Stimulated activated memory B cell treated with anti-CD40 and anti-IgM and Interleukin-4, amounts not matched to agents 10 μg/mL and 1 μg/mL and 100 μg/mL, for 72 hours (primary cell): ENCODE results near the gene NOXA1.
A peak's percentile ranks its signal among the peaks of the same experiment; 100 is the strongest.
"Not testable (repeated sequence)": the region's sequence is repeated elsewhere in the genome, so short reads cannot be mapped to it uniquely, and the experiment has no call there.

Source experiments
- ATAC-seq: fragments of 150-1000 bp; cut with Tn5 transposase; 2 replicates; pipeline ENCODE4 v1.10.0; 2021
- H3K27ac Mint-ChIP-seq: one replicate; pipeline ENCODE4 v1.8.0; 2022; ENCODE audit warnings: mild to moderate bottlenecking, mixed read lengths
- H3K27me3 Mint-ChIP-seq: one replicate; pipeline ENCODE4 v1.8.0; 2022; ENCODE audit warnings: mixed read lengths
- H3K36me3 Mint-ChIP-seq: one replicate; pipeline ENCODE4 v1.8.0; 2022; ENCODE audit warnings: mixed read lengths
- H3K4me1 Mint-ChIP-seq: one replicate; pipeline ENCODE4 v1.8.0; 2022; ENCODE audit warnings: mixed read lengths
- H3K4me3 Mint-ChIP-seq: one replicate; pipeline ENCODE4 v1.8.0; 2022; ENCODE audit warnings: mild to moderate bottlenecking, moderate library complexity, mixed read lengths
- H3K9me3 Mint-ChIP-seq: one replicate; pipeline ENCODE4 v1.8.0; 2022; ENCODE audit warnings: mixed read lengths

NOXA1 gene

DNA sequence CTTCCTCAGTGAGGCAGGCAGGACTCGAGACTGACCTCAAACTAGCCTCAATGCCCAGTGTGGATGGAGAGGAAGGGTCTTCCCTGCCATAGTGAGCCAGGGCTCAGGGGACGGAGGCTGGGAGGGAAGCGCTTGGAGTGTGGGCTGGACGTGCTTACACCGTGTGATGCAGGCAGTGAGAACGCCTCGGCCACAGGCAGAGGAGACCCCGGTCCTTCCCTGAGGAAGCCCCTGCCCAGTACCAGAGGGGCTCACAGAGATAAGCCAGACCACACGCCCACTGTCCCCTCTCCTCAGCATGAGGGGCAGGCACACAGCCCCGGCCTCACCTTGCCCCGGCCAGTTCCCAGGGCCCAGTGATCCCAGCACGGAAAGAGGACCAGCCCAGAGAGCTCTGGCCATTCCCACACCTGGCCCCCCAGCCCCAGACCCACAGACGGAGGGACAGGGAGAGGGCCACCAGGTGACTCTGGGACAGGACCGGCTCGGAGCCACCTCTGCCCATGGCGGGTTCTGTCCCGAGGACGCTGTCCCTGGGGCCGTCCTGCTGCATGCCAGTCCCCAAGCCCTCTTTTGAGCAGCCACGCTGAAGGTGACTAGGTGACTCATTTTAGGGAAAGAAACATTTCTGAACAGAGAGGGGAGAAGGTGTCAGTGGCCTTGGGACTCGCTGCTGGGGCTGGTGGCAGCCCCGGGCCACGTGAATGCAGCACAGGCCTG, 42.0 kb downstream of the NOXA1 start:
- Mint-ChIP-seq H3K36me3 (no peaks in the 10 kb centered on the region), H3K27me3 (no peaks in the 10 kb centered on the region), H3K9me3 (no peaks in the 10 kb centered on the region), H3K4me3 (no peak overlapping the region), H3K4me1 (peaks cover 7% of the 10 kb centered on the region), H3K27ac (no peak overlapping the region)
- no peak for ATAC-seq

DNA sequence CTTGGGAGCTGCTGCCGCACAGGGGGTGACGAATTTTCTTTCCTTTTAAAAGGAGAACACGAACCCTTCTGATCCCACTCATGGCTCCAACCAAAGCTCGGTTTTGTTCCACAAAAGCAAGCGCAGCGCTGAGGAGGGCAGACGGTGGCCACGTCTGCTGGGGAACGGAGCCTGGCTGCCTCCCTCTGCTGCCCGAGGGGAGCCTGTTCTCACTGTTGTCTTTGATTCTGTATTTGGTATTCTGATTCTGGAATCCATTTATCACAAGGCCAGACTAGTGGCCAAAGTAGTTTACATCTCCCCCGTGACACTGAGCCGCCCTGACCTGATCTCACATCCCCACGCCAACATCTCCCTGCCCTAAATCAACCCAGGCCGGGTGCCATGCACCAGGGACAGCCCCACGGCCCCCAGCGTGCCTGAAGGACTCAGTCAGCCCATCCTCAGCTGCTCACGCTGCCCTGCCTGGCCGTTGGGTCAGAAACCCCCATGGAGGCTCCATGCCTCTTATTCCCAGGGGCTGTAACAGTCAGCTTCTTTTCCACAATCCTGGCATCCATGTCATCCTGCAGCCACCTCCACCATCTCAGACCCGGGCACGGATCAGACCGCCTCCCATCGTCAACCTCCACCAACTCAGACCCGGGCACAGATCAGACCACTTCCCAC, 42.7 kb downstream of the NOXA1 start:
- ATAC-seq: no peak
- no peak overlapping the region for H3K27ac Mint-ChIP-seq
- H3K4me1 Mint-ChIP-seq: peaks cover 11% of the 10 kb centered on the region
- H3K4me3 Mint-ChIP-seq: no peak overlapping the region
- H3K9me3 Mint-ChIP-seq: no peaks in the 10 kb centered on the region
- H3K27me3 Mint-ChIP-seq: no peaks in the 10 kb centered on the region
- no peaks in the 10 kb centered on the region for H3K36me3 Mint-ChIP-seq

DNA sequence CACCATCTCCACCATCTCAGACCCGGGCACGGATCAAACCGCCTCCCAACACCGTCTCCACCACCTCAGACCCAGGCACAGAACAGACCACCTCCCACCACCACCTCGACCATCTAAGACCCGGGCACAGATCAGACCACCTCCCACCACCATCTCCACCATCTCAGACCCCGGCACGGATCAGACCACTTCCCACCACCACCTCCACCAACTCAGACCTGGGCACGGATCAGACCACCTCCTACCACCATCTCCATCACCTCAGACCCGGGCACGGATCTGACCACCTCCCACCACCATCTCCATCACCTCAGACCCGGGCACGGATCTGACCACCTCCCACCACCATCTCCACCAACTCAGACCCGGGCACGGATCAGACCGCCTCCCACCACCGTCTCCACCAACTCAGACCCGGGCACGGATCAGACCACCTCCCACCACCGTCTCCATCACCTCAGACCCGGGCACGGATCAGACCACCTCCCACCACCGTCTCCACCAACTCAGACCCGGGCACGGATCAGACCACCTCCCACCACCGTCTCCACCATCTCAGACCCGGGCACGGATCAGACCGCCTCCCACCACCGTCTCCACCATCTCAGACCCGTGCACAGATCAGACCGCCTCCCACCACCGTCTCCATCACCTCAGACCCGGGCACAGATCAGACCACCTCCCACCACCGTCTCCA, 43.3 kb downstream of the NOXA1 start:
- H3K4me3 Mint-ChIP-seq: not testable (repeated sequence)

DNA sequence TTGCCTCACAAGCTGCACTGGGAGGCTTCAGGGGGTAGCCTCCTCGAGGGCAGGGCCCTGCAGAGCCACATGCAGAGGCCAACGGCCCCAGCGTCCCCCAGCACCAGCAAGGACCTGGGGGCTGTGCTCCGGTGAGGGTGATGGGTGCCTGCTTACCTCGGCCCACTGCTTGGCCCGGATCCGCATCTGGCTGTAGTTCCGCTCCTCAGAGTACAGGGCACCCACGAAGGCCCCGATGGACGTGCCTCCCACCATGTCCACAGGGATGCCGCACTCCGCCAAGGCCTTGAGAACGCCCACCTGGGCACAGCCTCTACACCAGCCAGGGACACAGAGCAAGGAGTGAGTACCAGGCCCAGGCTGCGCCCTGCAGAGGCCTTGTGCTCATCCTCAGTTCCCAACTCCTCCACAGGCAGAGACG, 44.0 kb downstream of the NOXA1 start:
- H3K9me3 Mint-ChIP-seq: no peaks in the 10 kb centered on the region
- ATAC-seq: no peak
- H3K4me3 Mint-ChIP-seq: no peak overlapping the region
- H3K27me3 Mint-ChIP-seq: no peaks in the 10 kb centered on the region
- H3K36me3 Mint-ChIP-seq: peaks cover 5% of the 10 kb centered on the region
- no peak overlapping the region for H3K27ac Mint-ChIP-seq
- peaks cover 6% of the 10 kb centered on the region for H3K4me1 Mint-ChIP-seq

More for the DNA sequence above, 43.3 kb downstream of the NOXA1 start:
- not testable (repeated sequence) for H3K36me3 Mint-ChIP-seq, H3K27me3 Mint-ChIP-seq, H3K9me3 Mint-ChIP-seq, ATAC-seq, H3K27ac Mint-ChIP-seq
- H3K4me1 Mint-ChIP-seq: peaks cover 12% of the 10 kb centered on the region

DNA sequence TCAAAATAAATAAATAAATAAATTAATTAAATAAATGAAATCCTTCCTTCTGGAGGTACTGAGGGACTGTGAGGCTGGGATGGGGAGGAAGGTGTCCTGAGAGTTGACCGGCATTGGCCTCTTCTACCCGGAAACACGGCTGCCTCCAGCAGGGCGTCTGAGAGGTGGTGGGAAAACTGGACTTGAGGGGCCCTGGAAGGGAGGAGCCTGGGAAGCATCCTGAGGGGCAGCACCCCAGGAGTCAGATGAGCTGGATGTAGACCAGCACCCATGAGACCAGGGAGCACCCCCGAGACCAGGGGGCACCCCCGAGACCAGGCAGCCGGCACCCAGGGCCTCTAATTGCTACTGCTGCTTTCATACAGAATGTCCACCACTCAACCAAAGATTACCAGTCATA, 44.7 kb downstream of the NOXA1 start:
- H3K36me3 Mint-ChIP-seq: peaks cover 8% of the 10 kb centered on the region
- H3K4me3 Mint-ChIP-seq: no peak overlapping the region
- H3K27ac Mint-ChIP-seq: no peak overlapping the region
- peaks cover 6% of the 10 kb centered on the region for H3K4me1 Mint-ChIP-seq
- H3K9me3 Mint-ChIP-seq: peaks cover 2% of the 10 kb centered on the region
- H3K27me3 Mint-ChIP-seq: no peaks in the 10 kb centered on the region
- ATAC-seq: no peak

DNA sequence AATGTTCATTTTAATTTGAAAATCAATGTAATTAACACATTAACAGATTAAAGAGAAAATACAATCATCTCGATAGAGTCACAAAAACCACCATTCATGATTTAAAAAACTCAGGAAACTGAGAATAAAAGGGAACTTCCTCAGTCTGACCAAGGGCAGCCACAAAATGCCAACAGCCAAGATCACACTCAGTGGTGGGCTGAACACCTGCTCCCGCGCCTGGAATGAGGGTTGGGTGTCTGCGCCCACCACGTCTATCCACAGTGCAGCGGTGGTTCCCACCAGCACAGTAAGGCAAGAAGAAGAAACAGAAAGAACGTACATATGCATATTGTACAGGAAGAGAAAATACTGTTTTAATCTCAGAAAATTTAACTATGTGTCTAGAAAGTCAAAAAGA, 47.6 kb downstream of the NOXA1 start:
- Mint-ChIP-seq H3K27ac (no peak overlapping the region), H3K9me3 (peaks cover 16% of the 10 kb centered on the region), H3K4me1 (peaks cover 6% of the 10 kb centered on the region), H3K4me3 (no peak overlapping the region), H3K27me3 (no peaks in the 10 kb centered on the region), H3K36me3 (peaks cover 28% of the 10 kb centered on the region)
- peak; percentile 69 for ATAC-seq

DNA sequence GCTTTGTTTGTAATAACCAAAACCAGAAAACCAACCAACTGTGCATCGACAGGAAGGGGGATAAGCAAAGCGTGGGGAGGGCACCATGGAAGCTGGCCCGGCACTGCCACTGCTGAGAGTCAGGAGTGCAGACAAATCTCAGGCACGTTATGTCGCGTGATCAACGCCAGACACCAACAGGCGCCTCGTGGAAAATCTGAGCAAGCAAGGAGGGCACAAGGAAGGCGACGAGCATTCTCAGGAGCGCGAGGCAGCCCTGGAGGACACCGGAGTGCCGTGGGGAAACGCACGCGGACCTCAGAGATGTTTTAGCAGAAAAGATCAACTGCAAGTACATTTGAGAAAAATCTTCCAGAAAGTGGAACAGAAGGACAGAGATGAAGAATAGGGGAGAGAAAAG, 51.1 kb downstream of the NOXA1 start:
- Mint-ChIP-seq H3K4me1 (peaks cover 6% of the 10 kb centered on the region), H3K9me3 (peaks cover 21% of the 10 kb centered on the region), H3K27me3 (no peaks in the 10 kb centered on the region), H3K36me3 (peaks cover 37% of the 10 kb centered on the region), H3K4me3 (no peak overlapping the region), H3K27ac (no peak overlapping the region)
- ATAC-seq: no peak

DNA sequence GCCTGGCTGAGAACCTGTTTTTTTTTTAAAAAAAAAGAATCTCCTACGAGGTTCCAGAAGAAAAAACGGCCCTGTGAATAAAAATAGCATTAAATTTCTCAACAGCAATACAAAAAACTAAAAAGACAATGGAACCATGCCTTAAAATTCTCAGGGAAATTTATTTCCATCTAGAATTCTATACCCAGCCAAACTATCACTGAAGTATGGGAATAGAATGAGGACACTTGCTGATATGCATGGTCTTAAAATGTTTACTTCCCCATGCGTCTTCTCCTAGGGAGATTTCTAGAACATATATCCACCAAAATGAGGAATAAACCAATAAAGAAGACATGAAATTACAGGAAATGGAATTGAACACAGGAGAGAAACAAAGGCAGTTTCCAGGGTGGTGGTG, 52.5 kb downstream of the NOXA1 start:
- ATAC-seq: no peak
- no peaks in the 10 kb centered on the region for H3K27me3 Mint-ChIP-seq
- H3K27ac Mint-ChIP-seq: no peak overlapping the region
- H3K4me3 Mint-ChIP-seq: no peak overlapping the region
- H3K4me1 Mint-ChIP-seq: peaks cover 4% of the 10 kb centered on the region
- H3K9me3 Mint-ChIP-seq: peaks cover 21% of the 10 kb centered on the region
- peaks cover 37% of the 10 kb centered on the region for H3K36me3 Mint-ChIP-seq

DNA sequence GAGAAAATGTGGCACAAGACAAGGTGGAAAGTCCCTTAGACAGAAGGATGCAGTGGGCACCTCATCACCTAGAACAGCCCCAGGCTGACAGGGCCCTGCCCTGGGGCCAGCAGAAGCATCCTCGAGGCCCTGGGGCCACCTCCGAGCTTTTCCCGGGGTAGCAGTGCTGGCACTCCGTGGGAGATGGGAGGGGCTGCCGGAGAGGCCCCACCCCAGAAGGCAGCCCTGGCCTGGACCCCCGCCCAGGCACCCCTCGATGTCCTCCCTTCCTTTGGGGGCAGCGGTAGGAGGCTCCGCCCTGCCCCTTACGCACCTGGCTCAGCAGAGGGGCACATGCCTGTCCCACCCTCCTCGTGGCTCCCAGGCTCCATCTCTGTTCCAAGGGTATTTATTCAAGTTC, 53.7 kb downstream of the NOXA1 start:
- Mint-ChIP-seq H3K27ac (no peak overlapping the region), H3K27me3 (no peaks in the 10 kb centered on the region), H3K4me3 (no peak overlapping the region), H3K9me3 (peaks cover 21% of the 10 kb centered on the region), H3K36me3 (peaks cover 34% of the 10 kb centered on the region), H3K4me1 (no peaks in the 10 kb centered on the region)
- peak; percentile 37 for ATAC-seq

DNA sequence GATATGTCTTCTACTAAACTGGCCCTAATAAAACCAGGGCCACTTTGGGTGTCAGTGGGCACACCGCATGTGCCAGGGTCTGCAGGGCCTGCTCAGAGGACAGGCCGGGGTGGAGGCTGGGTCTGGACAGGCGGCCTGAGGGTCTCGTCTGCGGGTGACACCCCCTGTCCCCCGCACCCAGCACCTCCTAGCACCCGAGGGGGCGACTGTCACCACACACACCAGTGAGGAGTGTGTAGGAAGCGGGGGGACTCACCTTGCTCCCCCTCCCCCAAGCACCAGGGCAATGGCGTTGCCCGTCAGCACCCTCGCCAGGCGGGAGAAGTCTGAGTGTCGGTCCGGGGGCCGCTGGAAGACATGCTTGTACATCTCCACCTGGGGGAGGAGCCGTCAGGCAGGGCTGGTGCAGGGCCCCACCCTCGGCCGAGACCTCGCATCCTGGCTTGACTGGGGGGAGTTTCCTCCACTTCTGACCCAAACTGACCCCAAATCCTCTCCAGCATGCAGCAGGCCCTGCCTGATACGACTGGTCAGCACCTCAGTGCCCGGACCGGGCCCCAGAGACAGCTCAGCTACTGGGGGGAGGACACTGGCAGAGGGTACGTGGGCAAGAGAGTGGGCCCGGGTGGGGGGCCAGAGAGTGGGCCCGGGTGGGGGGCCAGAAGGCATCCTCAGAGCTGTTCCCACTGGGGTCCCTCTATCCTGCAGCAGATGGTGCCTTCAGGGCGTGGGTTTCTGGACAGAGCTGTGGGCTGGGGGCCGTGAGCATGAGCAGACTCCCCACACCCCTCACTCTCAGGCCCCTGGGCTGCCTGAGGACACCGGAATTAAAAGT, 54.8 kb downstream of the NOXA1 start:
- no peak overlapping the region for H3K27ac Mint-ChIP-seq
- H3K36me3 Mint-ChIP-seq: peaks cover 28% of the 10 kb centered on the region
- peaks cover 18% of the 10 kb centered on the region for H3K9me3 Mint-ChIP-seq
- no peak overlapping the region for H3K4me3 Mint-ChIP-seq
- no peak for ATAC-seq
- no peaks in the 10 kb centered on the region for H3K27me3 Mint-ChIP-seq
- H3K4me1 Mint-ChIP-seq: peaks cover 6% of the 10 kb centered on the region

DNA sequence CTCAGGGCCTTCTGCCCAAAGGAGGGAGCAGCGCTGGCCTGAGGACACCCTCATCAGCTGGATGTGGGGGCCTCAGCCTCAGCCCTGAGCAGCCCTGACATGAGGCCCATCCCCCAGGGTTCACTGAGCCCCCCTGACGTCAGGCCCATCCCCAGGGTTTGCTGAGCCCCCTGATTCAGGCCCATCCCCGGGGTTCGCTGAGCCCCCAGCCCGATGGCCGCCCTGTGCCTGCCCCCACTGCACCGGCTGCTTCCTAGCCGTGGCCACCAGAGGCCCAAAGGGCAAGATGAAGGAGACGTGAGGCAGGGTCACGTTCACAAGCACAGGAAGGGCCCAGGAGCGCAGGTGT, 55.4 kb downstream of the NOXA1 start:
- H3K36me3 Mint-ChIP-seq: peaks cover 22% of the 10 kb centered on the region
- H3K27me3 Mint-ChIP-seq: no peaks in the 10 kb centered on the region
- peaks cover 12% of the 10 kb centered on the region for H3K9me3 Mint-ChIP-seq
- no peak overlapping the region for H3K4me3 Mint-ChIP-seq
- ATAC-seq: no peak
- H3K27ac Mint-ChIP-seq: no peak overlapping the region
- peaks cover 6% of the 10 kb centered on the region for H3K4me1 Mint-ChIP-seq

DNA sequence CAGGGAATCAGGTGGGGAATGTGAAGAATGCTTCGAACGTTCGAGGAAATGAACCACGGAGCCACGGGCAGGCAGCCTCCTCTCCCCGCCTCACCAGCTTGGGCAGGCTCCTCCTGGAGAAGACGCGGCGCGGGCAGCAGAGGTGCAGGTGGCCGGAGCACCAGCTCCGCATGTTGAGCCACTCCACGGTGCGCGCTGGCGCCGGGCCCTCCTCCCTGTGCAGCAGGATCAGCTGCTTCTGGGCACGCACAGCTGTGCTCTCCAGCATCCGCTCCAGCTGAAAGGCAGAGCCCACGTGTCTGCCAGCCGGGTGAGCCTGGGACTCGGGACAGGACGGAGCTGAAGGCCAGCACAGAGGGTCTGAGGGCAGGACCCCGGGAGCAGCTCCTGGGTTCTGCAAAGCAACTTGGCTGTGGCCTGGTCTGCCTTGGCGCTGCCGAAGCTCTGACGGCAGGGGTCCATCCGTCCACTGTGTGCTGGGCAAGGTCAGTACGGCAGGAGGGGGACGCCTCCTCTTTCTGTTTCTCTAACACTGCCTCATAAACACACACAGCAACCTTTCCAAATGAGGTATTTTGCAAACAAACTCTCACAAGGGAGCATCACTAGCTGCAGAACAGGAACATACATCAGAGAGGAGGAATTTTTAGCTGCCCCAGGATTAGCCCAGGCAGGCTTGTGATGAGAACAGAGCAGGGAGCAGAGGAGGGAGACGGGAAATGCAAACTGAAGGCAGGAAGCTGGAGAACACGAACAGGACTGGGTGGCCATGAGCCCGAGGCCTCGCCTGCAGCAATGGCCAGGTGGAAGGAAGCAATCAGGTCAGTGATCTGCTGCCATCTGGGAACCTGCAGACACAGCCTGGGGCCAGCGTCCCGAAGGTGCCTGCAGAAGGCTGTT, 56.0 kb downstream of the NOXA1 start:
- Mint-ChIP-seq H3K9me3 (peaks cover 10% of the 10 kb centered on the region), H3K36me3 (peaks cover 16% of the 10 kb centered on the region), H3K27ac (no peak overlapping the region), H3K4me3 (no peak overlapping the region), H3K27me3 (no peaks in the 10 kb centered on the region), H3K4me1 (peaks cover 6% of the 10 kb centered on the region)
- no peak for ATAC-seq

DNA sequence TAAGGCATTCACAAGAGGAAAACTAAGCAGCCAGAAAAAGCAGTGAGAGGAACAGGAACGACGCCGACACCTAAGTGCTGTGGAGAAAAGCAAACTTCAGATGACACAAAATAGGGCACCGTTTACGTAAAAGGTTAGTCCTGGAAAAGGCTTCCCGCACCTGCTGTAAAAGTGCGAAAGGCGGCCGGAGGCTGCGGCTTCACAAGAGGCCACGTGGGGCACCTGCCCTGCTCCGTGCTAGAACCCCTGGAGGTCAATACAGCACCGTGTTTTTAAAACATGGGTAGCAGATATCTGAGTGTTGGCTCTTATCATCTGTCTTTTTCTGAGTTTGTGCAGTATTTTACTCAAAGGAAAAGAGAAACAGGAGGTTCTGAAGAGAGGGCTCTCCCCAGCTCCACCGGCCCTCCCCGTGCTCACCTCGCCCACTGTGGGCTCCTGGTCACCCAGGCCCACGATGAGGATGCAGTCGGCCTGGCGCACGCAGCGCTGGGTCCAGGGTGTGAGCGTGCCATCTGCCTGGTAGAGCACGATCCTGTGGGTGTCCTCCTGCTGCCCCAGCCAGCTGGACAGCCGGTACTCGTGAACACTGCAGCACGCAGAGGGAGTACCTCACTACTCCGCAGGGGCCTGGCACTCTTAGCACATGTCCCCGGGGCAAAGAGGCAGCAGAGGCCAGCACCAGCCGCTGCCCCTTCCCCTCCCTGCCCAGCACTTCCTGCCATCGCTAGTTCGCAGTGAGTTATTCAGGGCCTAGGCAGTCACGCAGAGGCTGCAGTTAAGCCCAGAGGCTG, 56.9 kb downstream of the NOXA1 start:
- no peaks in the 10 kb centered on the region for H3K27me3 Mint-ChIP-seq
- peaks cover 6% of the 10 kb centered on the region for H3K4me1 Mint-ChIP-seq
- H3K4me3 Mint-ChIP-seq: no peak overlapping the region
- ATAC-seq: no peak
- H3K9me3 Mint-ChIP-seq: peaks cover 7% of the 10 kb centered on the region
- H3K36me3 Mint-ChIP-seq: peaks cover 12% of the 10 kb centered on the region
- H3K27ac Mint-ChIP-seq: no peak overlapping the region
